Ecto neural progenitor cell (in vitro differentiated cells): ENCODE data around the gene C1orf56.

Source experiments
- DNase-seq: peaks from one replicate; pipeline ENCODE4 v3.0.0-alpha.2; 2018; ENCODE audit warnings: low spot score

C1orf56 gene

DNA sequence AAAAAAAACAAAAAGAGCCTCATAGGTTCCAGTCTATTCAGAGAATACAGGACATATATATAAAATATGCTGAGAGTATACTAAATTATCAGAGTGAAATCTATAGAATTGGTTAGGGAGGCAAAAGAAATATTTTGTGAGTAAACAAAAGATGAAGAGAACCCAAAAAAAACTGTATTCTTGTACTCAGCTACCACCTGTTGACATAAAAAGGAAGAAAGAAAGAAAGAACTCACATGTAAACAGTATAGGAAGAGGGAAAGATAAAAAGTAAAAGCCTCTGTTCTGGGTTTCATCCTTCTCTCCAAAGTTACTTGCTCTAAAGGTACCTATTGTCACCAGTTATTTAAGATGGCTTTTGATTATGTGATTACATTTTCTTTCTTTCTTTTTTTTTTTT lies 21.1 kb upstream of the C1orf56 start:
- no peak for DNase-seq

DNA sequence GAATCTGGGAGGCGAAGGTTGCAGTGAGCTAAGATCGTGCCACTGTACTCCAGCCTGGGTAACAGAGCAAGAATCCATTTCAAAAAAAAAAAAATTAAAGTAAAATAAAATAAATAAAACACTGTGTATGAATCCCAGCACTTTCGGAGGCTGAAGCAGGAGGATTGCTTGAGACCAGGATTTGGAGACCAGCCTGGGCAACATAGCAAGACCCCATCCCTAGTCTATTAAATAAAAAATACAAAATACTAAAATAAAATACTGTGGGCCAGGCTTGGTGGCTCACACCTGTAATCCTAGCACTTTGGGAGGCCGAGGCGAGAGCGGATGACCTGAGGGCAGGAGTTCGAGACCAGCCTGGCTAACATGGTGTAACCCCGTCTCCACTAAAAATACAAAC lies 15.4 kb upstream of the C1orf56 start:
- DNase-seq, result no peak

DNA sequence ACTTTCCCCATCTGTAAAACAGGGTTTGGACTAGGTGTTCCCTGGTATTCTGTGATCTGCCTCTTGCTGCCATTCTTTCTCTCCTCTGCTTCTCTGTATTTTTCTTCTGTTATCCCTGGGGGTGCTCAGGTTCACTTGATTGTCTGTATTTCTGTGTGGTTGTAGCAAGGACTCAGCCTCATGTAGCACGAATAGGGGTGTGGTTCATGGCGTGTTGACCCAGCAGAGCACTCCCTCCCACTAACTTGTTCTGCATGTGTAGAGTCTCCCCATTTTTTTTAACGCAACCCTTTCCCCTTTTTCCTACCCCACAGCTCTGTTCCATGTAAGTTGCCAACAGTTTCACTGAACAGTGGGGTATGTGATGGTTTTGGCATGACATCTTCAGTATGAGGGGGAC lies 12.4 kb upstream of the C1orf56 start:
- no peak for DNase-seq

DNA sequence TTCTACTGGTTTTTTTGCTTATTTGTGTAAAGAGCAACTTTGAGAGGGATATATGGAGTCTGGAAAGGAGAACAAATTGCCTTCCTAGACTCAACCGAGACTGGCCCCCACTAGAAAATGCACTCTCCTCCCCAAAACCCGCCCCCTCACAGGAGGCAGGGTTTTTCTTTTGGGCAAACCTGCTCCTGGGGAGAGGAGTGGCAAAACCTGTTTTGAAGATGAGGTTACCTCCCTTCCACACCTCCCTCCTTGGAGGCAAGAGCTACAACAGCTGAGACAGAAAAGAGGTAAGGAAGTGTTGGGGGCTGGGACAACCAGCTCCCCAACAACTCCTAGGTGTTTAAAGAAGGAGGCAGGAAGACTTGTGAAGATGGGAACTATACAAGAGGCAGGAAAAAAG lies 11.2 kb upstream of the C1orf56 start, which contains the start of gene BNIPL:
BNIPL (plus strand) TSS at position 231 of the 400 bp plus-strand sequence; CDS start at position 371, 140 bp downstream.
- no peak for DNase-seq

DNA sequence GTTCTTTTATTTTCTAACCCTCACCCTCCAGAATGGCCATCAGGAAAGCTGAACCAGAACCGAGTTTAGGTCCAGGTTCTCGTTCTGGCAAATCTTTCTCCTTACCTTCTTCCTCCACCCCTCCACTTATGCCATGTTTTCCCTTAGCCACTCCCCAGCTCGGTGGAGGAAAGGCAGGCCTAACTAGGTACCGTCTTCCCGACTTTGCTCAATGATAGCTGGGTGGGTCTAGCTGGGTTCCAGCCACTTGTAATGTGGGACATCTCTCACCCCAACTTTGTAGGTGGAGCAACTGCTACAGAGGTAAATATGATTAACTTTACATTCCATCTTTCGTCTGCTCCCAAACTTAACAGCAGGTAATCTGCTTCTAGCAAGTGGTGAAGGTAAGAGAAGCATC lies 10.5 kb upstream of the C1orf56 start:
- no peak for DNase-seq

DNA sequence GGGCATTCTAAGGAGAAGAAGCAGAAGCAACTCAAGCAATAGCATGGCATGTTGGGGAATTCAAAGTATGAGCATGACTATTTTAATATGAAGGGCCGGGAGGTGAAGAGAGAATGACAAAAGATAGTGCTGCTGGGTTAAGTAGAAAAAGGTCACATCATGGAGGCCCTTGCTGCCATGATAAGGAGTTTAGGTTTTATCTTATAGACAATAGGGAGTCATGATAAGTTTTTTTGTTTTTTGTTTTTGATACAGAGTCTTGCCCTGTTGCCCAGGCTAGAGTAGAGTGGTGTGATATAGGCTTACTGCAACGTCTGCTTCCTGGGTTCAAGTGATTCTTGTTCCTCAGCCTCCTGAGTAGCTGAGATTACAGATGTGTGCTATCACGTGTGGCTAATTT lies 8.0 kb upstream of the C1orf56 start:
- DNase-seq, result no peak

DNA sequence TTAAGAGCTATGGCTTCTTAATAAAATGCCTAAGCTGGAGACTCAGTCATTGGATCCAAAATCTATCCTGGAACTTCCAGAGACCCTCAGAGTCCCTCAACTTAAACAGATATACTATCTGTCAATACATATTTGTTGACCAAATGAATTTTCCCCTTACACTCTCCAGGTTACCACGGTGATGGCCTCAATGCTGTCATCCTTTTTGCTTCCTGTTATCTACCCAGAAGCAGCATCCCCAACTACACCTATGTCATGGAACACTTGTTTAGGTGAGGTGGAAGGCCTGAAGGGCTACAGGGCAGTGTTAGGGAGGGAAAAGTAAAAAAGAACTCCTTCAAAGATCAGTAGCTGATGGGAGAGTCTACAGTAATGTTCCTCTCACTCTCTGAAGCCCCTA lies 4.4 kb upstream of the C1orf56 start:
- no peak for DNase-seq

DNA sequence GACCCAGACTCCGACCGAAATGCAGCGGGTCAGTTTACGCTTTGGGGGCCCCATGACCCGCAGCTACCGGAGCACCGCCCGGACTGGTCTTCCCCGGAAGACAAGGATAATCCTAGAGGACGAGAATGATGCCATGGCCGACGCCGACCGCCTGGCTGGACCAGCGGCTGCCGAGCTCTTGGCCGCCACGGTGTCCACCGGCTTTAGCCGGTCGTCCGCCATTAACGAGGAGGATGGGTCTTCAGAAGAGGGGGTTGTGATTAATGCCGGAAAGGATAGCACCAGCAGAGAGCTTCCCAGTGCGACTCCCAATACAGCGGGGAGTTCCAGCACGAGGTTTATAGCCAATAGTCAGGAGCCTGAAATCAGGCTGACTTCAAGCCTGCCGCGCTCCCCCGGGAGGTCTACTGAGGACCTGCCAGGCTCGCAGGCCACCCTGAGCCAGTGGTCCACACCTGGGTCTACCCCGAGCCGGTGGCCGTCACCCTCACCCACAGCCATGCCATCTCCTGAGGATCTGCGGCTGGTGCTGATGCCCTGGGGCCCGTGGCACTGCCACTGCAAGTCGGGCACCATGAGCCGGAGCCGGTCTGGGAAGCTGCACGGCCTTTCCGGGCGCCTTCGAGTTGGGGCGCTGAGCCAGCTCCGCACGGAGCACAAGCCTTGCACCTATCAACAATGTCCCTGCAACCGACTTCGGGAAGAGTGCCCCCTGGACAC lies 534 bp downstream of the C1orf56 start:
- peak; percentile 80 for DNase-seq

DNA sequence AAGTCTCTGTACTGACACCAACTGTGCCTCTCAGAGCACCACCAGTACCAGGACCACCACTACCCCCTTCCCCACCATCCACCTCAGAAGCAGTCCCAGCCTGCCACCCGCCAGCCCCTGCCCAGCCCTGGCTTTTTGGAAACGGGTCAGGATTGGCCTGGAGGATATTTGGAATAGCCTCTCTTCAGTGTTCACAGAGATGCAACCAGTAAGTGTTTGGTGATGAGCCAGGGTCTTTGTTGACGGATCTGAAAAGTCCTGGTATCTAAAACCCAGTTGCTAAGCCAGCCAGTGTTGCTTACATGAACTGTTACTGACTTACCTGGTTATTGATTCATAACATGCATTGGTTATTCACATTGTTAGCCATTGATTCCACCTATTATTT lies 1.1 kb downstream of the C1orf56 start:
- DNase-seq, result no peak

DNA sequence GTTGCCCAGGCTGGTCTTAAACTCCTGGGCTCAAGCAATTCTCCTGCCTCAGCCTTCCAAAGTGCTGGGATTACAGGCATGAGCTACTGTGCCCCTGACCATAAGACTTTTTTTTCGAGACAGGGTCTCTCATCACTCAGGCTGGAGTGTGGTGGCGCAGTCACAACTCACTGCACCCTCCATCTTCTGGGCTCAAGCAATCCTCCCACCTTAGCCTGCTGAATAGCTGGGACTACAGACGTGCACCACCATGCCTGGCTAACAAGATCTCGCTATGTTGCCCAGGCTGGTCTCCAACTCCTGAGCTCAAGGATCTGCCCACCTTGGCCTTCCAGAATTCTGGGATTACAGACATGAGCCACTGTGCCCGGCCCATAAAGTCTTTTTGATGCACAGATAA lies 1.9 kb downstream of the C1orf56 start:
- DNase-seq, result no peak

DNA sequence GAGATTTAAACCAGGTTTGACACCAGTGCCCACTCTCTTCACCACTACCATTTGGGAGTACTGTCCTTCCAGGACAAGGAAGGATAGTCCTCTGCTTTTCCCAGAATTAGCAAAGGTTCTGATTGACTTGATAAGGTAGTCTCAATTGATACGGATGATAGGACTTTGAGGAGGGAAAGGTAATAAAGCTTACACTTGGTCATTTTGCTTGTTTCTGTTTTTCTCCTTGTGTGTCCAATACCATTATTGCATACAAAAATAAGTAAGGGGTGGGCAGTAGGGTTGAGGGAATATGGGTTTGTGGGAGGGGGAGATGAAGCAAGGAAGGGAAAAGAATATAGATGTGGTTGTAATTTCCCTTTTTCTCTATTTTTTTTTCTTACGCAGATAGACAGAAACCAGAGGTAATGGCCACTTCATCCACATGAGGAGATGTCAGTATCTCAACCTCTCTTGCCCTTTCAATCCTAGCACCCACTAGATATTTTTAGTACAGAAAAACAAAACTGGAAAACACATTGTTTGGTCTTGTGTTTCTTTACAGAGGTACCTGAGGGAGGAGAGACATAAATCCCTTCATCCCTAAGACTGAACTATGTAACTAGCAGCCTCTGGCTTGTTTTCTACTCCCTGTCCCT lies 2.6 kb downstream of the C1orf56 start:
- DNase-seq, result no peak

DNA sequence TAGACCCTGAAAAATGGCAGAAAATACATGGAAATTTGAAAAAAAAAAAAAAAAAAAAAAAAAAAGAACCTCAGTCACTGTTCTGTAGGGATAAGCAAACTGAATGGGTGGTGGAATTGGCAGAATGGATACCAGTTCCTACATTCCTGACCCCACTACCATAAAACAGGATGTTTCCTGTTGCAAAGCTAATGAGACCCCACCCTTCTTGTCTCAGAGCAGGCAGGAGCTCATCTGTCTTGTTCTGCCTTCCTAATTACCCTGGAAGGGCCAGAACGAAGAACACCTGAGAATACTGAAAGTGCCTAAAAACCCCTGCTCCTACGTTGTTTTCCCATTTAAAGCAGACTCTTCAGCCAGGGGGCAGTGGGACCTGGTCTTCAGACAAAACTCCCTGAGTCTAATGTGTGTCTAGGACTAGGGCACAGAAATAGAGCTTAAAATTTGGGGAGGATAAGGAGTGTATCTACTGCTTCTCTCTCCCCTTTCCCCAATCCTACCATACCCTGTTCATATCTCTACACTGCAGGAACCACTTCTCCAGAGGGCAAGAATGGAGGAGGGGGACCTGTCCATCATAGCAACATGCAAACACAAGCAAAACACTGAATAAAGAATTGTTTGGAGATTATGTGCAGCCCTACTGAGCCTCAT lies 3.9 kb downstream of the C1orf56 start:
- DNase-seq, result no peak

DNA sequence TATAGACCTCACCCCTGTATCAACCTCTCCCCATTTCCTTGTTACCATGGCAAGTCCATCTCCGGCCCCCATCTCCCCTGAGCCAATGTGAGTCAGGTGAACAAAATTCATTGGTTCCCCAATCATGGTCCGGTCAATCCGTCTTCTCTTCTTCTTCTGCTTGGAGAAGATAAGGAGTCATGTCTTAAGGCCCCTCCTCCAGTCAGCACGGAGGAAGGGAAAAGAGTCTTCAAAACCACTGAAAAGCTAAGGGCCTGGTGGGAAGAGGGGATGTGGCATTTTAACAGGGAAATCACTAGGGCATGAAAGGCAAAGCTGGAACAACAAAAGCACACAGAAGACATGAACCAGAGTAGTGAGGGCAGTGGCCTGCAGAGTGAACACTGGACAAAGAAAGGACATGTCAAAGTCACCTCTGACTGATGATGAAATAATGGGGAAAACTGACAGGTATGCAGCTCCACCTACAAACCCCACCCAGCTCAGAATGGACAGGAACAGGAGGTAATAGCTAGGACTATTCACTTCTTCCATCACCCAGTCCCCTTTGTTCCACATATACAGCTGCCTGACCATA lies 7.5 kb downstream of the C1orf56 start:
- DNase-seq, result no peak

DNA sequence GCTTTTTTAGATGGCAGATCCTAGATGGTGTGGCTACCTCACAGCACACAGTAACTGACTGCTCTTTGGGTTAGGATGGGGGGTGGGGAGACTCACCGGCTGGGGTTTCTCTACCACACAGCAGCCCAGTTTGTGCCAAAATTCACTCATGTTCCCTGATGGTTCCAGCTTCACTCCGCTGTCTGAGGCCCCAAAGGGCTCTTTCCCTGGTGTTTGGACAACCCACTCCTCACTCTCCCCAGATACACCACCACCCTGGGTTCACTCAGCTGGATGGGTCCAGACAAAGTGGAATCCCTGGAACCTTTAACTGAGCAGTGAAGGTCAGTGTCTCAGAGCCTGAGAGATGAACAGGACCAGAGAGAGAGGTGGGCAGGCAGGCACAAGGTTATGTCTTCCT lies 8.0 kb downstream of the C1orf56 start:
- DNase-seq, result no peak

DNA sequence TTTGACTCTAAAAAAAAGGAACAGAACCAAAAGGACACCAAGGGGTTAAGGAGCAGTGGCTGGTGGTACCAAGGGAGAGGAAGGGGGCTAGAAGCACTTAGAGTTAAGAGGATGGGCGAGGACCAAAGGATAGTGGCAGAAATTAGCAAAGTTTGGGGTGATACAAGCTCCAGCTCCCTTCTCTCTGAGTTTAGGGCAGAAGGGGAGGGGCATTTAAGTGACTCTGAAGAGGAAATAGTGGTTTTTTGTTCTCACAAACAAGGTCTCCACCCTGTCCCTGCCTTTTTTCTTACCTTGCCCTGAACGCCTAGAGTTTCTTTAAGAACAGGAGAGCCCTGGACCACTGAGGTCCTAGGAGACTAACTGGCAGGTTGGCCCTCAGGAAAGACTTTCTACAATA lies 8.6 kb downstream of the C1orf56 start:
- no peak for DNase-seq

DNA sequence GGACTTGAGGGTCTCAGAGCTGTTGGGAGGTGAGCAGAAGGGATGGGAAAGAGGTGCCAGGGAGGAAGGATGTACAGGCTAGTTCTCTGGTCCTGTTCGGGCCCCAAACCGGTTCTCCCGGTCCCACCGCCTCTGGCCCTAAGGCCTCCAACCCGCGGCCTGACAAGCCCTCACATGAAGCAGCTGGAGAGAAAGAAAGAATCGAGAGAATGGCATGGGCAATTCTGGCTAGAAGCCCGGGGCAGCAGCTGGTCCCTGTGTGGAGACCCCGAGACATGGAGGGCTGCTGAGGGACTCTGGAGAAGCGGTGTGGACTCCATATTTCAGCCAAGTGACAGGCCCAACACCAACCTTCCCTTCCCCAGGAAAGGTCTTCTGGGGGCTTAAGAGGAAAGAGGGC lies 11.1 kb downstream of the C1orf56 start:
- DNase-seq, result no peak

DNA sequence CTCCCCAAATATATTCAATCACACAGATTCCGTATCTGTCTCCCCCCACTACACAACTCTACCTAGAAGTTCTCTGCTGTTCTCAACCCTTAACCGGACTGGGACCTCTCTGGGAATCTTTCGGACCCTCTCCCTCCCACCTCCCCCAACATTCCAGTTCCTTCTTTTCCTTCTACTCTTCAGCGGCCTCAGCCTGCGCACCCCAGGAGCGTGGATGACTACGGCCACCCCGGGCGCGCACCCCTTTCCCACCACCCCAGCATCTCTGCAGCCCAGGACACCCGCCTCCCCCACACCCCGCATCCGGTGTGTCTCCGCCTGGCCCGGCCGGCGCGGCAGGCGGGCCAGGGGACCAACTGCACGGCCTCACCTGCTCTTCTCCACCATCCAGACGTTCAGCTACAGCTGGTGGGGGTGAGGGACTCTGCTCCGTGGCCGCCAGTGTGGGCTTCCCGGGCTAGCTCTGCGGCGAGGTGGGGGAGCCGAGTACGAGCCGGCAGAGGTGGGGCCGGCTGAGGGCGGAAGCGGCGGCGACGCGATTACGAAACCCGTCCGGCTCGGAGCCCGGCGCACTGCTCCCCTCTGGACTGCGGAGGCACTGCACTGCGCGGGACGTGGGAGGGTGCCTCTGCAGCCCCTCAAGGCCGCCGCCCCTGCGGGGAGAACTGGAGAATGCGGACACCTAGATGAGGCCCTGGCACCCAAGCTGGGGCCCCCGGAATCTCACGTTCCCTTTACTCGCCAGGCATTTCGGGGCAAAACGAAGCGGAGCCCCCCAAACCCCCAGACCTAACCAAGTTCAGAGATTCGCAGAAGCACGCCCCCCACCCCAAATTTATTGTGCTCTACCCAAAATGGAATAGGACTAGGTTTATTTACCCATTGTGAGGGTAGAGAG lies 11.8 kb downstream of the C1orf56 start, which contains the start of gene CDC42SE1:
CDC42SE1 (minus strand) TSS at position 514 of the 898 bp plus-strand sequence. CDS start 3,892 bp downstream, outside the sequence.
- DNase-seq, result peak; percentile 90

DNA sequence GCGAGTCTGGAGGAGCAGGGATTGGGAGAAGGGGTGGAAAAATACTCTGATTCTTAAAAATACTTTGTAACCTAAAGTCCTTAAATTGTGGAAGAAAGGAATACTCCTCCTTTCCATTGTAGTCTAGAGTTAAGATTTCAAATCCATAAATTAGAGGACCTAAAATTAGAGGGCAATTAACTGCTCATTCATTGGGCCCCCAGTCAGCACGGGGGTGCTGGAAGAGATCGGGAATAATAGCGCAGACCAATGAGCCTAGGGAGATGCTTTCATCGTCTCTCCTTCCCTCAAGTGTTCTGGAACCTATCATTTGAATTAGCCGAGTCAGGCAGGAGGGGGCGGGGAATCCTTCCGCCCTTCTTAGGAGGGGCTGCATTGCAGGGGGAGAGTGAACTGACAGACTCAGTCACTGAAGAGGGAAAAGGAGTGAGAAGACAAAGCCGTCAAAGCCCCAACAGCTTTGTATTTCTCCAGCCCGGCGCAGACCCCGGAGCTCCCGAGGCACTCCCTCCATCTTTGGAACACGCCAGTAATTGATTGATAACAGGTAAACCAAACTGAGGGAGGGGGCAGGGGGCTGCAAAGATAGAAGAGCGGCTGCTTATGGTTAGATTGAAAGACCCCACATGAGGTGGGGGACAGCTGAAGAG lies 12.6 kb downstream of the C1orf56 start, which contains the start of gene MLLT11:
MLLT11 (plus strand) TSS at position 391 of the 650 bp plus-strand sequence. CDS start 6,828 bp downstream, outside the sequence.
- DNase-seq, result peak; percentile 86

DNA sequence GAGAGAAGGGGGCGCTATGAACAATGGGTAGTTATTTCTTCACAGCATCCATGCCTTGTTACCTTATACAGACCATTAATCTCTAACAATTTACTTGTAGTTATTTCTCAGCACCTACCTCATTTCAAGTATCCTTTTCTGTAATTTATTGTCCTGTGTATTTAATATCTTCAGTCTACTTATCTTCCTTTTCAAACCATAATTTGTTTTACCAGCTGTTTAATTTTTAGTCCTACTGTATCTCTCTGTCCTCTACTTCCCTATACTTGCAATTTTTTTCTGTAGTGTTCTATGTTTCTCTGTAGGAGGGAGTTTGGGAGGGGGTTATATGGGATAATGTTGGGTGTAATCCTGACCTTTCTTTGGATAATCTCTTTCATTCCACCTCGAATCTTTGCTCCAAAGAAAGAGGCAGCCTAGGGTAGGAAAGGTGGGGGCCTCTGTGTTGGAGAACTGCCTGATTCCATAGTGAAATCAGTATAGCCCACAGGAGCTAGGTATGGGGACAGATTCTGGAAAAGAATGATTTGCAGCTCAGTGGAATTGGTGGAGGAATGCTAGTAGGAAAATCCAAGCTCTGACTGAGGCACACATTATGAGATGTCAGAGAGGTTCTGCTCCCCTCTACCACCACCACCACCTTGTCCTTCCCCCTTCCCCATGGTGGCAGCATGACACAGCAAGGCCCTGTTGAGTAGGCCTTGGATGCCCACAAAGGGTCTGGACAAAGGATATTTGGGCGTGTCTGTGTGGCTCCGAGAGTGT lies 13.3 kb downstream of the C1orf56 start:
- no peak for DNase-seq

DNA sequence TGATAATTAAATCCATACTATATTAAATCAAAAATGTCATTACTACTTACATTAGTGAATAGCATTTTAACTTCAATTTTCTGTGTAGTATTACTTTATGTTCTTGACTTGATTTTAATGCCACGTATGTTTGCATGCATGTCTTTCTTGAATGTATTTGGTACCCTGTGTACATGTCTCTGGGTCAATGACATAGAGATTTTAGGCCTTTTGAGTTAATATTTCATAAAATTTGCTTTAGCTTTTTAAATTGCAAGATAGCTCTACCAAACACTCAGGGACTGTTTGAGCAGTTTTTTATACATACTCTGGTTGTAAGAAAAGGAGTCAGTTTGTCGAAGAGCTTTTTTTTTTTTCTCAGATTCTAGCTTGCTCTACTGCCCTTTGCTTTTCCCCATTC lies 14.2 kb downstream of the C1orf56 start:
- DNase-seq, result no peak
